GM13977 (cell line): ENCODE measurements around the gene CCR6.

ENCODE experiments used
- DNase-seq: peaks from one replicate; pipeline ENCODE4 v3.0.0; 2012; ENCODE audit warnings: low spot score
- CTCF ChIP-seq: IDR thresholded peaks from 2 replicates; pipeline ENCODE4 v1.5.1; 2012; ENCODE audit warnings: mild to moderate bottlenecking, control low read depth; ENCODE audit not compliant: insufficient read depth; ENCODE audit errors: extremely low read depth, missing control alignments
- in situ Hi-C: fragments of 300-500 bp; cut with MboI; formaldehyde crosslinking; loops from one replicate; pipeline ENCODE4 v1.12.0; 2022; ENCODE audit warnings: low sequenced_read_pairs, low pct_unique_long_range_greater_than_20kb, mixed read lengths, inconsistent platforms; ENCODE audit not compliant: unreplicated experiment

CCR6 gene

GRCh38 chr6:167130712-167131684, 8.1 kb downstream of the CCR6 start:
- no peak for TF ChIP-seq CTCF
- peak; percentile 73 for DNase-seq
- in situ Hi-C loops: loop anchor here (10.0 kb wide), 1 partner anchor 136 kb away; the partner anchor contains the start of gene CEP43

GRCh38 chr6:167134448-167135328, 11.8 kb downstream of the CCR6 start:
- no peak for DNase-seq
- no peak for TF ChIP-seq CTCF
- in situ Hi-C loops: loop anchor here (10.0 kb wide), 1 partner anchor 140 kb away; the partner anchor contains the start of gene CEP43

GRCh38 chr6:167136376-167136775, 13.5 kb downstream of the CCR6 start:
- in situ Hi-C loops: loop anchor here (10.0 kb wide), 1 partner anchor 142 kb away; the partner anchor contains the start of gene CEP43
- DNase-seq: no peak
- TF ChIP-seq CTCF: no peak

- DNase-seq: no peak
- TF ChIP-seq CTCF: no peak
- in situ Hi-C loops: loop anchor here (10.0 kb wide), 1 partner anchor 142 kb away; the partner anchor contains the start of gene CEP43
Observed at GRCh38 chr6:167137081-167137480, 14.2 kb downstream of the CCR6 start.

GRCh38 chr6:167137881-167138280, 15.0 kb downstream of the CCR6 start:
- in situ Hi-C loops: loop anchor here (10.0 kb wide), 1 partner anchor 143 kb away; the partner anchor contains the start of gene CEP43
- no peak for TF ChIP-seq CTCF
- no peak for DNase-seq

GRCh38 chr6:167139761-167140160, 16.9 kb downstream of the CCR6 start:
- in situ Hi-C loops: loop anchor here (10.0 kb wide), 2 partner anchors 145 to 365 kb away; partner anchors contain the start of gene CEP43
- no peak for DNase-seq
- no peak for TF ChIP-seq CTCF
